GM18508 (cell line): ENCODE results near the gene MB21D2.
"Not testable (repeated sequence)": the region's sequence is repeated elsewhere in the genome, so short reads cannot be mapped to it uniquely, and the experiment has no call there.

ENCODE experiments used
- ATAC-seq: cut with Tn5 transposase; IDR thresholded peaks from one replicate; pipeline ENCODE4 v1.9.1; 2021; ENCODE audit warnings: moderate number of reproducible peaks; ENCODE audit not compliant: insufficient read depth, unreplicated experiment

MB21D2 gene

GRCh38 chr3:192917404-192918274, at the start of gene MB21D2:
TSS of gene MB21D2 (minus strand) at chr3:192917856. CDS start at chr3:192917840, 16 bp downstream.
- ATAC-seq = peak; percentile 42

GRCh38 chr3:192964959-192965719, 47.5 kb upstream of the MB21D2 start:
- not testable (repeated sequence) for ATAC-seq

- ATAC-seq = no peak
These were observed 42.1 kb upstream of the MB21D2 start for GRCh38 chr3:192959773-192960172.

- no peak for ATAC-seq
These were observed 40.7 kb upstream of the MB21D2 start for GRCh38 chr3:192958219-192958872.

- ATAC-seq = no peak
These were observed 39.9 kb upstream of the MB21D2 start for GRCh38 chr3:192957441-192958021.

- no peak for ATAC-seq
These were observed 36.3 kb upstream of the MB21D2 start for GRCh38 chr3:192953926-192954325.

- ATAC-seq = no peak
These were observed 29.8 kb upstream of the MB21D2 start for GRCh38 chr3:192947421-192947820.

GRCh38 chr3:192943393-192943792, 25.7 kb upstream of the MB21D2 start:
- no peak for ATAC-seq

- no peak for ATAC-seq
These were observed 25.0 kb upstream of the MB21D2 start for GRCh38 chr3:192942625-192943024.

GRCh38 chr3:192940129-192940528, 22.5 kb upstream of the MB21D2 start:
- no peak for ATAC-seq

GRCh38 chr3:192935441-192935840, 17.8 kb upstream of the MB21D2 start:
- ATAC-seq = no peak

GRCh38 chr3:192933779-192934460, 16.3 kb upstream of the MB21D2 start:
- no peak for ATAC-seq

GRCh38 chr3:192933259-192933658, 15.6 kb upstream of the MB21D2 start:
- ATAC-seq = no peak

GRCh38 chr3:192931825-192932224, 14.2 kb upstream of the MB21D2 start:
- ATAC-seq = peak; percentile 58

- no peak for ATAC-seq
These were observed 12.9 kb upstream of the MB21D2 start for GRCh38 chr3:192930577-192930976.

GRCh38 chr3:192929755-192930547, 12.3 kb upstream of the MB21D2 start:
- ATAC-seq = no peak

GRCh38 chr3:192929146-192929545, 11.5 kb upstream of the MB21D2 start:
- no peak for ATAC-seq

- ATAC-seq = no peak
These were observed 11.1 kb upstream of the MB21D2 start for GRCh38 chr3:192928720-192929119.

- no peak for ATAC-seq
These were observed 10.4 kb upstream of the MB21D2 start for GRCh38 chr3:192928016-192928415.
